ENCODE data around the gene ITGB5. TPM values are rescaled to one million over a fixed set of nuclear protein-coding genes. Genes with fewer than 3 reads are reported as not detected.

The ITGB5 gene
- total RNA-seq, 1 donor from 2014 or later = 81.9 TPM

- Mint-ChIP-seq H3K4me1 (peaks cover 16% of the 10 kb centered on the region), H3K27me3 (ENCODE audit: low read depth) (peaks cover 15% of the 10 kb centered on the region), H3K4me3 (no peak overlapping the region), H3K27ac (ENCODE audit: unreplicated experiment) (no peak overlapping the region), H3K36me3 (ENCODE audit: low read depth) (no peaks in the 10 kb centered on the region), H3K9me3 (no peaks in the 10 kb centered on the region)
- no peak for DNase-seq (ENCODE audit: low read depth, low spot score)
- no peak for TF ChIP-seq CTCF (conservative IDR thresholded peaks at IDR 0.05)
These were observed 17.8 kb upstream of the ITGB5 start for GRCh38 chr3:124904835-124905492.

GRCh38 chr3:124903896-124904834, 17.0 kb upstream of the ITGB5 start:
- Mint-ChIP-seq H3K4me3 (no peak overlapping the region), H3K27me3 (ENCODE audit: low read depth) (peaks cover 15% of the 10 kb centered on the region), H3K36me3 (ENCODE audit: low read depth) (no peaks in the 10 kb centered on the region), H3K27ac (ENCODE audit: unreplicated experiment) (peak overlapping the region; percentile 52), H3K9me3 (no peaks in the 10 kb centered on the region), H3K4me1 (peaks cover 16% of the 10 kb centered on the region)
- TF ChIP-seq CTCF (conservative IDR thresholded peaks at IDR 0.05) = no peak
- DNase-seq (ENCODE audit: low read depth, low spot score) = no peak

GRCh38 chr3:124896824-124897526, 9.8 kb upstream of the ITGB5 start:
- H3K27ac Mint-ChIP-seq (ENCODE audit: unreplicated experiment) = no peak overlapping the region
- peaks cover 8% of the 10 kb centered on the region for H3K4me1 Mint-ChIP-seq
- no peak for TF ChIP-seq CTCF (conservative IDR thresholded peaks at IDR 0.05)
- DNase-seq (ENCODE audit: low read depth, low spot score) = no peak
- no peaks in the 10 kb centered on the region for H3K27me3 Mint-ChIP-seq (ENCODE audit: low read depth)
- H3K4me3 Mint-ChIP-seq = no peak overlapping the region
- H3K36me3 Mint-ChIP-seq (ENCODE audit: low read depth) = no peaks in the 10 kb centered on the region
- no peaks in the 10 kb centered on the region for H3K9me3 Mint-ChIP-seq

- Mint-ChIP-seq H3K9me3 (no peaks in the 10 kb centered on the region), H3K4me3 (no peak overlapping the region), H3K4me1 (peaks cover 5% of the 10 kb centered on the region), H3K36me3 (ENCODE audit: low read depth) (no peaks in the 10 kb centered on the region), H3K27ac (ENCODE audit: unreplicated experiment) (no peak overlapping the region), H3K27me3 (ENCODE audit: low read depth) (no peaks in the 10 kb centered on the region)
- DNase-seq (ENCODE audit: low read depth, low spot score) = no peak
- no peak for TF ChIP-seq CTCF (conservative IDR thresholded peaks at IDR 0.05)
These were observed 8.6 kb upstream of the ITGB5 start for GRCh38 chr3:124895756-124896155.

GRCh38 chr3:124893526-124893925, 6.4 kb upstream of the ITGB5 start:
- no peak for TF ChIP-seq CTCF (conservative IDR thresholded peaks at IDR 0.05)
- Mint-ChIP-seq H3K27ac (ENCODE audit: unreplicated experiment) (peak overlapping the region; percentile 31), H3K27me3 (ENCODE audit: low read depth) (peaks cover 3% of the 10 kb centered on the region), H3K36me3 (ENCODE audit: low read depth) (no peaks in the 10 kb centered on the region), H3K4me1 (peaks cover 2% of the 10 kb centered on the region), H3K9me3 (no peaks in the 10 kb centered on the region), H3K4me3 (no peak overlapping the region)
- no peak for DNase-seq (ENCODE audit: low read depth, low spot score)

All from neural crest cell (in vitro differentiated cells).